ENCODE data around the gene UPP2. TPM values are rescaled to one million over a fixed set of nuclear protein-coding genes. Genes with fewer than 3 reads are reported as not detected.

UPP2 gene
- total RNA-seq, 2 experiments from 2014 or later, result not detected

DNA sequence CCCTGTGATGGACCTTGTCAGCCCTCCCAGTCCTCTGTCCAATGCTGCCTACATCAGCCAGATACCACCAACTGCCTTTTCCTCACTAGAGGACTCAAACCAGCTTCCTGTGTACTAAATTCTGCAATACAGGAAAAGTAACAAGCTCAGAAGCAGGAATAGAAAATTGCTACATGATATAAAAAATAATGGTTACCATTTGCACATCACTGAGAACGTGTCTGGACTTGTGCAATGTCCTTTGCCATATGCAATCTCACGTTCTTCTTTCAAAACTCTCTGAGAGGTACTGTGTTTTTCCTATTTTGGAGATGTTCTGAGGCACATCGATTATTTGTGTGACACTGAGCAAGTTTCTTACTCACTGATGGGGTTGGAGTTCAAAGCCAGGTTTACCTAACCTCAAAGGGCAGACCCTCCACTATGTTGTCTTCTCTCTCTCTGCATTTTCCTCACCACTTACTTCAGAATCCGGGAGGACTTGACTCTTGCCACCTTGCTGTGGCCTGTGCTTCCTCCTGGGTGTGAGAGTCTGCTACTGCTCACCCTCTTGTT lies 12.1 kb downstream of the UPP2 start:
- Histone ChIP-seq H2AFZ (ENCODE audit: low read length) (no peak overlapping the region), H3K79me2 (ENCODE audit: insufficient read depth, low read depth, low read length) (no peaks in the 10 kb centered on the region), H4K20me1 (ENCODE audit: insufficient read depth, low read length) (no peaks in the 10 kb centered on the region), H3K4me2 (ENCODE audit: low read length) (no peak overlapping the region), H3K9me2 (ENCODE audit: insufficient read depth, low read length) (no peaks in the 10 kb centered on the region), H3K4me3 (ENCODE audit: low read depth, low read length, poor library complexity, severe bottlenecking) (no peak overlapping the region), H3K27ac (ENCODE audit: low read depth, low read length, poor library complexity, severe bottlenecking) (no peak overlapping the region), H3K4me1 (ENCODE audit: insufficient read depth, low read length, poor library complexity, severe bottlenecking) (no peaks in the 10 kb centered on the region), H3K36me3 (ENCODE audit: insufficient read depth, low read length) (no peaks in the 10 kb centered on the region), H3K9me3 (ENCODE audit: low read length) (no peaks in the 10 kb centered on the region)
- no TSS peak for BruUV-seq (replicated peaks)
- TF ChIP-seq EZH2phosphoT487 (IDR thresholded peaks at IDR 0.05; ENCODE audit: borderline replicate concordance, low read depth, low read length), result no peak
- TF ChIP-seq, protein P1, sequence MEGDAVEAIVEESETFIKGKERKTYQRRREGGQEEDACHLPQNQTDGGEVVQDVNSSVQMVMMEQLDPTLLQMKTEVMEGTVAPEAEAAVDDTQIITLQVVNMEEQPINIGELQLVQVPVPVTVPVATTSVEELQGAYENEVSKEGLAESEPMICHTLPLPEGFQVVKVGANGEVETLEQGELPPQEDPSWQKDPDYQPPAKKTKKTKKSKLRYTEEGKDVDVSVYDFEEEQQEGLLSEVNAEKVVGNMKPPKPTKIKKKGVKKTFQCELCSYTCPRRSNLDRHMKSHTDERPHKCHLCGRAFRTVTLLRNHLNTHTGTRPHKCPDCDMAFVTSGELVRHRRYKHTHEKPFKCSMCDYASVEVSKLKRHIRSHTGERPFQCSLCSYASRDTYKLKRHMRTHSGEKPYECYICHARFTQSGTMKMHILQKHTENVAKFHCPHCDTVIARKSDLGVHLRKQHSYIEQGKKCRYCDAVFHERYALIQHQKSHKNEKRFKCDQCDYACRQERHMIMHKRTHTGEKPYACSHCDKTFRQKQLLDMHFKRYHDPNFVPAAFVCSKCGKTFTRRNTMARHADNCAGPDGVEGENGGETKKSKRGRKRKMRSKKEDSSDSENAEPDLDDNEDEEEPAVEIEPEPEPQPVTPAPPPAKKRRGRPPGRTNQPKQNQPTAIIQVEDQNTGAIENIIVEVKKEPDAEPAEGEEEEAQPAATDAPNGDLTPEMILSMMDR (conservative IDR thresholded peaks at IDR 0.05; ENCODE audit: low read length), result no peak
- ChIA-PET CTCF (ENCODE audit: unreplicated experiment) (no interaction called here), POLR2A (no interaction called here)
- intact Hi-C loops (cut with micrococcal nuclease; ENCODE audit: unreplicated experiment), result no loop called here
- DNase-seq (ENCODE audit: low spot score), result no peak

DNA sequence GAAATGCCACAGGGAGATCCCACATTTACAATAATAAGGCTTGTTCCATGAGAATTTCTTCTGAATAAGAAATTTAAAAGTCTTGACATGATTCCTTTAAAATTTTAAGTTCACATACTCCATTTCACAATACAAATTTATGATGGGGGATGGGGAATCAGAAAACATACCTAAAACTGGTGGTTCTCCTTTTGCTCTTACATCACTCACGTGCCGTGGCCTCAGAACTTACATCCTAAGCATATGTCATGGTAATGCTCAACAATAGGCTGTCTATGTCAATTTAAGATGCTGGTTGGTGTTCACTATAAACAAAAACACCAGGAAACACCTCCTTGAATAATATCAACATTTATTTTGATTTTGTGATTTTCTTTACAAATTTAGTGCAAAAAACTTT lies 12.8 kb downstream of the UPP2 start:
- POLR2A ChIA-PET, result no interaction called here
- no peaks in the 10 kb centered on the region for H3K9me3 ChIP-seq (ENCODE audit: low read length)
- no peak overlapping the region for H3K27ac ChIP-seq (ENCODE audit: low read depth, low read length, poor library complexity, severe bottlenecking)
- DNase-seq (ENCODE audit: low spot score), result no peak
- H3K9me2 ChIP-seq (ENCODE audit: insufficient read depth, low read length), result no peaks in the 10 kb centered on the region
- no peak for TF ChIP-seq EZH2phosphoT487 (IDR thresholded peaks at IDR 0.05; ENCODE audit: borderline replicate concordance, low read depth, low read length)
- TF ChIP-seq, protein P1 (conservative IDR thresholded peaks at IDR 0.05; ENCODE audit: low read length), result no peak
- no TSS peak for BruUV-seq (replicated peaks)
- intact Hi-C loops (cut with micrococcal nuclease; ENCODE audit: unreplicated experiment), result no loop called here
- H3K36me3 ChIP-seq (ENCODE audit: insufficient read depth, low read length), result no peaks in the 10 kb centered on the region
- CTCF ChIA-PET (ENCODE audit: unreplicated experiment), result no interaction called here
- H3K4me3 ChIP-seq (ENCODE audit: low read depth, low read length, poor library complexity, severe bottlenecking), result no peak overlapping the region
- H3K4me1 ChIP-seq (ENCODE audit: insufficient read depth, low read length, poor library complexity, severe bottlenecking), result no peaks in the 10 kb centered on the region
- no peaks in the 10 kb centered on the region for H4K20me1 ChIP-seq (ENCODE audit: insufficient read depth, low read length)
- H3K4me2 ChIP-seq (ENCODE audit: low read length), result no peak overlapping the region
- no peaks in the 10 kb centered on the region for H3K79me2 ChIP-seq (ENCODE audit: insufficient read depth, low read depth, low read length)
- H2AFZ ChIP-seq (ENCODE audit: low read length), result no peak overlapping the region

DNA sequence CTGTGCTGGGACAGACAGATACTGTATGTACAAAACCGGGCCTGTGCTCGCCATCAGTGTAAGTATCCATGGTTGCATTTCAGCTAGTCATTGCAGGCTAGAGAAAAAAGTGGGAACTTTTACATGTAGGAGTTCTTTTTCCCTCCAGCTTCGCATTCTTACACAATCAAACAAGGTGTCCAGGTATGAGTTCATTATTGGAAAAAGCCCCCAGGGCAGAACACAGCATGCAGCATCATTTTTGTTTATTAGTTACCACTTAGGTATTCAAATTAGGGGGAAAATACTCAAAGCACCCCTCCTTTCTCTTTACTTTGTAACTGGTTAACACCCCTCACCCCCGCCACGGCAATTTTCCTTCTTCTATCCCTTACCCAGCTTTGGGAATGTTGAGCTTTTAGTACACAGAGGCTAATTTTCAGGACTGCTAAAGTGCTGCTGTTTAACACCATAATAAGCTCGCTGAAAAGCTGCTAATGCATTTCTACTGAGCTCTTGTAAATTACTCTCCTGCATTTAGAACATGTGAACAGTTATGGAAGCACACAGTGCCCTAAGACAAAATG lies 13.6 kb downstream of the UPP2 start:
- no peaks in the 10 kb centered on the region for H3K9me3 ChIP-seq (ENCODE audit: low read length)
- no peaks in the 10 kb centered on the region for H3K9me2 ChIP-seq (ENCODE audit: insufficient read depth, low read length)
- H3K4me3 ChIP-seq (ENCODE audit: low read depth, low read length, poor library complexity, severe bottlenecking), result no peak overlapping the region
- no peak overlapping the region for H2AFZ ChIP-seq (ENCODE audit: low read length)
- H3K4me2 ChIP-seq (ENCODE audit: low read length), result no peak overlapping the region
- POLR2A ChIA-PET, result no interaction called here
- no peaks in the 10 kb centered on the region for H3K79me2 ChIP-seq (ENCODE audit: insufficient read depth, low read depth, low read length)
- intact Hi-C loops (cut with micrococcal nuclease; ENCODE audit: unreplicated experiment), result no loop called here
- H3K27ac ChIP-seq (ENCODE audit: low read depth, low read length, poor library complexity, severe bottlenecking), result no peak overlapping the region
- TF ChIP-seq EZH2phosphoT487 (IDR thresholded peaks at IDR 0.05; ENCODE audit: borderline replicate concordance, low read depth, low read length), result no peak
- TF ChIP-seq, protein P1 (conservative IDR thresholded peaks at IDR 0.05; ENCODE audit: low read length), result no peak
- DNase-seq (ENCODE audit: low spot score), result no peak
- H3K4me1 ChIP-seq (ENCODE audit: insufficient read depth, low read length, poor library complexity, severe bottlenecking), result no peaks in the 10 kb centered on the region
- no peaks in the 10 kb centered on the region for H3K36me3 ChIP-seq (ENCODE audit: insufficient read depth, low read length)
- no peaks in the 10 kb centered on the region for H4K20me1 ChIP-seq (ENCODE audit: insufficient read depth, low read length)
- no TSS peak for BruUV-seq (replicated peaks)
- CTCF ChIA-PET (ENCODE audit: unreplicated experiment), result no interaction called here

Data from OCI-LY7 (cell line).